ENCODE measurements around the gene CRYBA1.

The CRYBA1 gene

GRCh38 chr17:29253037-29253436, 6.4 kb downstream of the CRYBA1 start:
- Histone ChIP-seq H3K79me2 (ENCODE audit: control insufficient read depth, insufficient read depth, low read length) (no peaks in the 10 kb centered on the region), H3K9ac (ENCODE audit: low read length) (no peak overlapping the region), H4K8ac (ENCODE audit: low read depth, low read length) (no peak overlapping the region), H3K56ac (ENCODE audit: low read length) (no peak overlapping the region), H3K79me1 (ENCODE audit: low read length) (peaks cover 1% of the 10 kb centered on the region), H3K4me3 (ENCODE audit: low read length) (no peak overlapping the region), H3K27ac (ENCODE audit: low read depth, low read length) (no peak overlapping the region), H2BK15ac (replicated peaks; ENCODE audit: low read depth) (no peak overlapping the region), H3K36me3 (ENCODE audit: control insufficient read depth, insufficient read depth, low read length) (no peaks in the 10 kb centered on the region), H2BK120ac (ENCODE audit: low read depth, low read length) (no peak overlapping the region), H2BK5ac (ENCODE audit: low read length) (no peak overlapping the region), H4K5ac (ENCODE audit: low read length) (no peak overlapping the region), H3K23ac (ENCODE audit: low read length) (no peak overlapping the region), H3K4me1 (ENCODE audit: control insufficient read depth, low read depth, low read length) (no peaks in the 10 kb centered on the region), H3K4me2 (ENCODE audit: low read length) (no peak overlapping the region), H2AK5ac (ENCODE audit: low read length) (no peak overlapping the region), H3K4ac (ENCODE audit: low read depth, low read length) (no peak overlapping the region), H3K27me3 (ENCODE audit: insufficient read depth, low read length, poor library complexity) (no peaks in the 10 kb centered on the region), H3K18ac (ENCODE audit: low read length) (no peak overlapping the region)
- DNase-seq: no peak
- WGBS (ENCODE audit: extremely low coverage, insufficient coverage, low lambda C conversion rate): no CpG with 5 or more reads among the region's 2 CpGs

- H2BK5ac ChIP-seq (ENCODE audit: low read length): no peak overlapping the region
- H3K4me3 ChIP-seq (ENCODE audit: low read length): no peak overlapping the region
- H2BK120ac ChIP-seq (ENCODE audit: low read depth, low read length): no peak overlapping the region
- peaks cover 1% of the 10 kb centered on the region for H3K79me1 ChIP-seq (ENCODE audit: low read length)
- H2BK15ac ChIP-seq (replicated peaks; ENCODE audit: low read depth): no peak overlapping the region
- DNase-seq: no peak
- H3K79me2 ChIP-seq (ENCODE audit: control insufficient read depth, insufficient read depth, low read length): no peaks in the 10 kb centered on the region
- no peak overlapping the region for H4K5ac ChIP-seq (ENCODE audit: low read length)
- H3K4me2 ChIP-seq (ENCODE audit: low read length): no peak overlapping the region
- no peaks in the 10 kb centered on the region for H3K4me1 ChIP-seq (ENCODE audit: control insufficient read depth, low read depth, low read length)
- H3K4ac ChIP-seq (ENCODE audit: low read depth, low read length): no peak overlapping the region
- no peak overlapping the region for H3K9ac ChIP-seq (ENCODE audit: low read length)
- no peaks in the 10 kb centered on the region for H3K36me3 ChIP-seq (ENCODE audit: control insufficient read depth, insufficient read depth, low read length)
- no peak overlapping the region for H3K56ac ChIP-seq (ENCODE audit: low read length)
- no peak overlapping the region for H3K23ac ChIP-seq (ENCODE audit: low read length)
- no peak overlapping the region for H2AK5ac ChIP-seq (ENCODE audit: low read length)
- no peak overlapping the region for H3K18ac ChIP-seq (ENCODE audit: low read length)
- no peaks in the 10 kb centered on the region for H3K27me3 ChIP-seq (ENCODE audit: insufficient read depth, low read length, poor library complexity)
- H3K27ac ChIP-seq (ENCODE audit: low read depth, low read length): no peak overlapping the region
- no CpG with 5 or more reads among the region's 4 CpGs for WGBS (ENCODE audit: extremely low coverage, insufficient coverage, low lambda C conversion rate)
- H4K8ac ChIP-seq (ENCODE audit: low read depth, low read length): no peak overlapping the region
Observed at GRCh38 chr17:29255926-29256522, 9.4 kb downstream of the CRYBA1 start.

- no peak overlapping the region for H2BK120ac ChIP-seq (ENCODE audit: low read depth, low read length)
- no peaks in the 10 kb centered on the region for H3K4me1 ChIP-seq (ENCODE audit: control insufficient read depth, low read depth, low read length)
- no peak overlapping the region for H3K4ac ChIP-seq (ENCODE audit: low read depth, low read length)
- no peaks in the 10 kb centered on the region for H3K27me3 ChIP-seq (ENCODE audit: insufficient read depth, low read length, poor library complexity)
- H3K79me1 ChIP-seq (ENCODE audit: low read length): peaks cover 1% of the 10 kb centered on the region
- no peak overlapping the region for H3K4me2 ChIP-seq (ENCODE audit: low read length)
- no peak overlapping the region for H3K56ac ChIP-seq (ENCODE audit: low read length)
- H3K18ac ChIP-seq (ENCODE audit: low read length): no peak overlapping the region
- no peak overlapping the region for H3K27ac ChIP-seq (ENCODE audit: low read depth, low read length)
- H2BK5ac ChIP-seq (ENCODE audit: low read length): no peak overlapping the region
- DNase-seq: no peak
- no peak overlapping the region for H4K5ac ChIP-seq (ENCODE audit: low read length)
- no peaks in the 10 kb centered on the region for H3K36me3 ChIP-seq (ENCODE audit: control insufficient read depth, insufficient read depth, low read length)
- no peak overlapping the region for H2BK15ac ChIP-seq (replicated peaks; ENCODE audit: low read depth)
- no peak overlapping the region for H3K9ac ChIP-seq (ENCODE audit: low read length)
- H3K23ac ChIP-seq (ENCODE audit: low read length): no peak overlapping the region
- H3K4me3 ChIP-seq (ENCODE audit: low read length): no peak overlapping the region
- H2AK5ac ChIP-seq (ENCODE audit: low read length): no peak overlapping the region
- no peaks in the 10 kb centered on the region for H3K79me2 ChIP-seq (ENCODE audit: control insufficient read depth, insufficient read depth, low read length)
- WGBS (ENCODE audit: extremely low coverage, insufficient coverage, low lambda C conversion rate): no CpG with 5 or more reads among the region's 8 CpGs
- H4K8ac ChIP-seq (ENCODE audit: low read depth, low read length): no peak overlapping the region
Observed at GRCh38 chr17:29256735-29257466, 10.2 kb downstream of the CRYBA1 start.

GRCh38 chr17:29257756-29258155, 11.1 kb downstream of the CRYBA1 start:
- Histone ChIP-seq H3K27ac (ENCODE audit: low read depth, low read length) (no peak overlapping the region), H3K18ac (ENCODE audit: low read length) (no peak overlapping the region), H3K4me2 (ENCODE audit: low read length) (no peak overlapping the region), H3K56ac (ENCODE audit: low read length) (no peak overlapping the region), H3K23ac (ENCODE audit: low read length) (no peak overlapping the region), H3K4ac (ENCODE audit: low read depth, low read length) (no peak overlapping the region), H3K27me3 (ENCODE audit: insufficient read depth, low read length, poor library complexity) (no peaks in the 10 kb centered on the region), H3K4me1 (ENCODE audit: control insufficient read depth, low read depth, low read length) (no peaks in the 10 kb centered on the region), H2BK5ac (ENCODE audit: low read length) (no peak overlapping the region), H3K9ac (ENCODE audit: low read length) (no peak overlapping the region), H4K5ac (ENCODE audit: low read length) (no peak overlapping the region), H4K8ac (ENCODE audit: low read depth, low read length) (no peak overlapping the region), H3K36me3 (ENCODE audit: control insufficient read depth, insufficient read depth, low read length) (no peaks in the 10 kb centered on the region), H3K4me3 (ENCODE audit: low read length) (no peak overlapping the region), H2BK120ac (ENCODE audit: low read depth, low read length) (no peak overlapping the region), H2BK15ac (replicated peaks; ENCODE audit: low read depth) (no peak overlapping the region), H3K79me2 (ENCODE audit: control insufficient read depth, insufficient read depth, low read length) (no peaks in the 10 kb centered on the region), H3K79me1 (ENCODE audit: low read length) (peaks cover 3% of the 10 kb centered on the region), H2AK5ac (ENCODE audit: low read length) (no peak overlapping the region)
- no CpG with 5 or more reads among the region's 3 CpGs for WGBS (ENCODE audit: extremely low coverage, insufficient coverage, low lambda C conversion rate)
- no peak for DNase-seq

GRCh38 chr17:29263916-29264315, 17.3 kb downstream of the CRYBA1 start:
- Histone ChIP-seq H2BK15ac (replicated peaks; ENCODE audit: low read depth) (no peak overlapping the region), H3K23ac (ENCODE audit: low read length) (no peak overlapping the region), H3K79me2 (ENCODE audit: control insufficient read depth, insufficient read depth, low read length) (peaks cover 6% of the 10 kb centered on the region), H3K4me1 (ENCODE audit: control insufficient read depth, low read depth, low read length) (no peaks in the 10 kb centered on the region), H3K56ac (ENCODE audit: low read length) (no peak overlapping the region), H3K36me3 (ENCODE audit: control insufficient read depth, insufficient read depth, low read length) (peaks cover 6% of the 10 kb centered on the region), H2BK120ac (ENCODE audit: low read depth, low read length) (no peak overlapping the region), H4K8ac (ENCODE audit: low read depth, low read length) (no peak overlapping the region), H3K4ac (ENCODE audit: low read depth, low read length) (no peak overlapping the region), H3K4me3 (ENCODE audit: low read length) (no peak overlapping the region), H3K9ac (ENCODE audit: low read length) (no peak overlapping the region), H3K79me1 (ENCODE audit: low read length) (peaks cover 4% of the 10 kb centered on the region), H4K5ac (ENCODE audit: low read length) (no peak overlapping the region), H3K27me3 (ENCODE audit: insufficient read depth, low read length, poor library complexity) (no peaks in the 10 kb centered on the region), H2BK5ac (ENCODE audit: low read length) (no peak overlapping the region), H3K4me2 (ENCODE audit: low read length) (no peak overlapping the region), H3K27ac (ENCODE audit: low read depth, low read length) (no peak overlapping the region), H2AK5ac (ENCODE audit: low read length) (no peak overlapping the region), H3K18ac (ENCODE audit: low read length) (no peak overlapping the region)
- no CpG with 5 or more reads among the region's 5 CpGs for WGBS (ENCODE audit: extremely low coverage, insufficient coverage, low lambda C conversion rate)
- no peak for DNase-seq

All from mesendoderm (in vitro differentiated cells).